Measurements from ENCODE around the gene LGALS14. TPM values are rescaled to one million over a fixed set of nuclear protein-coding genes. Genes with fewer than 3 reads are reported as not detected.
"Not testable (repeated sequence)": the region's sequence is repeated elsewhere in the genome, so short reads cannot be mapped to it uniquely, and the experiment has no call there.

The LGALS14 gene
- not detected for total RNA-seq

GRCh38 chr19:39704181-39705044 lies at the start of gene LGALS14:
Gene LGALS14 (plus strand): TSS chr19:39704481. CDS start chr19:39704529, 48 bp downstream.
- TF ChIP-seq, protein P1, sequence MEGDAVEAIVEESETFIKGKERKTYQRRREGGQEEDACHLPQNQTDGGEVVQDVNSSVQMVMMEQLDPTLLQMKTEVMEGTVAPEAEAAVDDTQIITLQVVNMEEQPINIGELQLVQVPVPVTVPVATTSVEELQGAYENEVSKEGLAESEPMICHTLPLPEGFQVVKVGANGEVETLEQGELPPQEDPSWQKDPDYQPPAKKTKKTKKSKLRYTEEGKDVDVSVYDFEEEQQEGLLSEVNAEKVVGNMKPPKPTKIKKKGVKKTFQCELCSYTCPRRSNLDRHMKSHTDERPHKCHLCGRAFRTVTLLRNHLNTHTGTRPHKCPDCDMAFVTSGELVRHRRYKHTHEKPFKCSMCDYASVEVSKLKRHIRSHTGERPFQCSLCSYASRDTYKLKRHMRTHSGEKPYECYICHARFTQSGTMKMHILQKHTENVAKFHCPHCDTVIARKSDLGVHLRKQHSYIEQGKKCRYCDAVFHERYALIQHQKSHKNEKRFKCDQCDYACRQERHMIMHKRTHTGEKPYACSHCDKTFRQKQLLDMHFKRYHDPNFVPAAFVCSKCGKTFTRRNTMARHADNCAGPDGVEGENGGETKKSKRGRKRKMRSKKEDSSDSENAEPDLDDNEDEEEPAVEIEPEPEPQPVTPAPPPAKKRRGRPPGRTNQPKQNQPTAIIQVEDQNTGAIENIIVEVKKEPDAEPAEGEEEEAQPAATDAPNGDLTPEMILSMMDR (IDR thresholded peaks at IDR 0.05): no peak
- ATAC-seq (ENCODE audit: low FRiP score) (no peak), DNase-seq (ENCODE audit: low spot score) (no peak)

- DNase-seq (ENCODE audit: low spot score) (no peak), ATAC-seq (ENCODE audit: low FRiP score) (no peak)
- TF ChIP-seq, protein P1 (IDR thresholded peaks at IDR 0.05): no peak
Observed at GRCh38 chr19:39655613-39656012, 48.7 kb upstream of the LGALS14 start, which contains the start of gene LGALS16. Gene LGALS16 (plus strand): TSS chr19:39655913. CDS start chr19:39655962, 49 bp downstream.

- TF ChIP-seq, protein P1 (IDR thresholded peaks at IDR 0.05): no peak
- no peak for DNase-seq (ENCODE audit: low spot score)
- ATAC-seq (ENCODE audit: low FRiP score): no peak
Observed at GRCh38 chr19:39659791-39660190, 44.5 kb upstream of the LGALS14 start.

DNA sequence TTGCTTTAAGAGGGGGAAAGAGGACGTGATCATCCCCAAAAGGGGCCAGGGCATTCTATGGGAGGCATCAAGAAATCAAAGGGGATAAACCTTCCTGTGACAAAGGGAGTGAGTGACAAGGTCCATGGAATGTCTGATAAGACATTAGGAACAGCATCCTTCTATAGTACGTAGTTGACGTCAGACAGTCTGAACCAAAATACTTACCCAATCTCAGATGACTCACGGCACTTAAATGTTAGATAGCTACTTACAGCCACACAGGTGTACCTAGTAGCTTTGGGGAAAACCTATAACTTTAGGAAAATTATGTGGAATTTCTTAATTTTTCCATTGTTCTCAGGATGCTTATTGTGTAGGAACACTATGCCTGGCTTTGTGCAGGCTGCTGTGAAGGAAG lies 43.6 kb upstream of the LGALS14 start:
- TF ChIP-seq, protein P1 (IDR thresholded peaks at IDR 0.05): no peak
- DNase-seq (ENCODE audit: low spot score) (no peak), ATAC-seq (ENCODE audit: low FRiP score) (no peak)

DNA sequence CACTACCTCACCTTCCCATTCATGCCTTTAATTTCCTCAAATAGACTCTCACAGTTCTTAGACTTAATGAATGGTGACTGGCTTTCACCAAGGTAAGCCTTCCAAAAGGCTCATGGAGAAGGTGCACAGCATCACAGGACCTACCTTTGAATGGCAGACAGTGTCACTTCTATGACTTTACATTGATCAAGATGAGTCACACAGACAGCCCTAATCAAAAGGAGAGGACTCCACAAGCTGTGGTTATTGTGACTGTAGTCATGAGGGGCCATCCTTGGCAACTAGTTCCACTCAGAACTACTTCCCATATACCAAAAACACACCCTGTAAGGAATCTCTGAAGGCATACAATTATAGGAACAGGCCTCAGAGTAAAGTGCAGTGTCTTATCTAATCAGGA lies 42.7 kb upstream of the LGALS14 start:
- TF ChIP-seq, protein P1 (IDR thresholded peaks at IDR 0.05): no peak
- ATAC-seq (ENCODE audit: low FRiP score) (no peak), DNase-seq (ENCODE audit: low spot score) (no peak)

DNA sequence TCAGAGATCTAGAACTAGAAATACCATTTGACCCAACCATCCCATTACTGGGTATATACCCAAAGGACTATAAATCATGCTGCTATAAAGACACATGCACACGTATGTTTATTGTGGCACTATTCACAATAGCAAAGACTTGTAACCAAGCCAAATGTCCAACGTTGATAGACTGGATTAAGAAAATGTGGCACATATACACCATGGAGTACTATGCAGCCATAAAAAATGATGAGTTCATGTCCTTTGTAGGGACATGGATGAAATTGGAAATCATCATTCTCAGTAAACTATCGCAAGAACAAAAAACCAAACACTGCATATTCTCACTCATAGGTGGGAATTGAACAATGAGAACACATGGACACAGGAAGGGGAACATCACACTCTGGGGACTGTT lies 34.4 kb upstream of the LGALS14 start:
- not testable (repeated sequence) for DNase-seq (ENCODE audit: low spot score); ATAC-seq (ENCODE audit: low FRiP score)

DNA sequence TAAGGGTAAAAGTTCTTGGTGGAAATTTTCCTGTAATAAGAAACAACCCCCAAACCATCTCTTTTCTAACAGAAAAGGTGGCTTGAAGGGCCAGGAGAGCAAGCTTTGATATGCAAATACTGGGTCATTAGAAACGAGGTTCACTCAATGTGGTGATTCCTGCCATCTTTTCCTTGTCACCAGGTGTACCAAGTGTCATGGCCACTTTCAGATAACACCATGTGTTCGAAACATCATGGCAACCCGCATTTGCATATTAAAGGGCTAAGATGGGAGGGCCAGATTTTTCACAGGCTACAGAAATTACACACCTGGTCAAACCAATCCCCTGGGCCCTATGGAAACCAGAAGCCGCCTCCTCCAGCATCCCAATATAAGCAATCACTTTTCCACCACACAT lies 33.3 kb upstream of the LGALS14 start:
- ATAC-seq (ENCODE audit: low FRiP score) (no peak), DNase-seq (ENCODE audit: low spot score) (no peak)
- TF ChIP-seq, protein P1 (IDR thresholded peaks at IDR 0.05): no peak
